SK-N-SH treated with all-trans-retinoic acid at 6 μM for 48 hours (cell line): Measurements from ENCODE around the gene FBLN2.

Source experiments
- ATAC-seq: fragments of 200-7000 bp; cut with Tn5 transposase; 3 replicates; pipeline ENCODE4 v1.9.1; 2020; ENCODE audit warnings: mild to moderate bottlenecking, moderate library complexity
- ARNTL ChIP-seq: fragments of 450-650 bp; formaldehyde crosslinking; IDR thresholded peaks from 2 replicates; pipeline ENCODE4 v1.5.0; 2020; ENCODE audit warnings: low read depth, mild to moderate bottlenecking, moderate library complexity, borderline replicate concordance
- BACH2 ChIP-seq: fragments of 250-450 bp; sonication (Bioruptor Pico); IDR thresholded peaks from 2 replicates; pipeline ENCODE4 v1.9.0; 2021; ENCODE audit warnings: mild to moderate bottlenecking, borderline replicate concordance
- CSDC2 ChIP-seq: fragments of 250-450 bp; sonication (Bioruptor Pico); IDR thresholded peaks from 2 replicates; pipeline ENCODE4 v1.5.0; 2020; ENCODE audit warnings: mild to moderate bottlenecking, moderate library complexity
- OSR1 ChIP-seq: fragments of 250-450 bp; sonication (Bioruptor Pico); IDR thresholded peaks from 2 replicates; pipeline ENCODE4 v1.8.0; 2022; ENCODE audit warnings: moderate library complexity, mild to moderate bottlenecking, inconsistent platforms
- PATZ1 ChIP-seq: fragments of 250-450 bp; sonication (Bioruptor Pico); IDR thresholded peaks from 2 replicates; pipeline ENCODE4 v1.8.0; 2020; ENCODE audit warnings: mild to moderate bottlenecking, moderate library complexity, borderline replicate concordance
- PPARA ChIP-seq: fragments of 250-450 bp; sonication (Bioruptor Pico); IDR thresholded peaks from 2 replicates; pipeline ENCODE4 v1.5.0; 2020; ENCODE audit warnings: mild to moderate bottlenecking, borderline replicate concordance
- RARB ChIP-seq: fragments of 250-450 bp; sonication (Bioruptor Pico); IDR thresholded peaks from 2 replicates; pipeline ENCODE4 v1.8.0; 2021; ENCODE audit warnings: mild to moderate bottlenecking, moderate library complexity
- SNAI2 ChIP-seq: fragments of 250-450 bp; sonication (Bioruptor Pico); IDR thresholded peaks from 2 replicates; pipeline ENCODE4 v1.5.0; 2020; ENCODE audit warnings: mild to moderate bottlenecking, moderate library complexity
- TCF4 ChIP-seq: fragments of 250-450 bp; sonication (Bioruptor Pico); IDR thresholded peaks from 2 replicates; pipeline ENCODE4 v1.8.0; 2021; ENCODE audit warnings: mild to moderate bottlenecking, moderate library complexity, borderline replicate concordance
- ZNF565 ChIP-seq: fragments of 450-650 bp; formaldehyde crosslinking; conservative IDR thresholded peaks from 2 replicates; pipeline ENCODE4 v1.5.0; 2020; ENCODE audit warnings: low read depth, mild to moderate bottlenecking, moderate library complexity
- ZNF70 ChIP-seq: fragments of 450-650 bp; formaldehyde crosslinking; IDR thresholded peaks from 2 replicates; pipeline ENCODE4 v1.5.0; 2020; ENCODE audit warnings: mild to moderate bottlenecking, moderate library complexity
- ZNF8 ChIP-seq: fragments of 450-650 bp; formaldehyde crosslinking; IDR thresholded peaks from 2 replicates; pipeline ENCODE4 v1.5.0; 2020; ENCODE audit warnings: mild to moderate bottlenecking, moderate library complexity
- TF ChIP-seq, protein P1 (sequence below): fragments of 250-450 bp; sonication (Bioruptor Pico); IDR thresholded peaks from 2 replicates; pipeline ENCODE4 v1.5.1; 2021; ENCODE audit warnings: mild to moderate bottlenecking, moderate library complexity
- TF ChIP-seq, protein P2 (sequence below): fragments of 250-450 bp; sonication (Bioruptor Pico); IDR thresholded peaks from 2 replicates; pipeline ENCODE4 v1.5.1; 2020; ENCODE audit warnings: low read depth, mild to moderate bottlenecking, moderate library complexity
- TF ChIP-seq, protein P3 (sequence below): fragments of 250-450 bp; sonication (Bioruptor Pico); IDR thresholded peaks from 2 replicates; pipeline ENCODE4 v1.5.0; 2020; ENCODE audit warnings: mild to moderate bottlenecking, moderate library complexity

FBLN2 gene

GRCh38 chr3:13578251-13578650 is 29.3 kb downstream of the FBLN2 start (continued):
- TF ChIP-seq, protein P1, sequence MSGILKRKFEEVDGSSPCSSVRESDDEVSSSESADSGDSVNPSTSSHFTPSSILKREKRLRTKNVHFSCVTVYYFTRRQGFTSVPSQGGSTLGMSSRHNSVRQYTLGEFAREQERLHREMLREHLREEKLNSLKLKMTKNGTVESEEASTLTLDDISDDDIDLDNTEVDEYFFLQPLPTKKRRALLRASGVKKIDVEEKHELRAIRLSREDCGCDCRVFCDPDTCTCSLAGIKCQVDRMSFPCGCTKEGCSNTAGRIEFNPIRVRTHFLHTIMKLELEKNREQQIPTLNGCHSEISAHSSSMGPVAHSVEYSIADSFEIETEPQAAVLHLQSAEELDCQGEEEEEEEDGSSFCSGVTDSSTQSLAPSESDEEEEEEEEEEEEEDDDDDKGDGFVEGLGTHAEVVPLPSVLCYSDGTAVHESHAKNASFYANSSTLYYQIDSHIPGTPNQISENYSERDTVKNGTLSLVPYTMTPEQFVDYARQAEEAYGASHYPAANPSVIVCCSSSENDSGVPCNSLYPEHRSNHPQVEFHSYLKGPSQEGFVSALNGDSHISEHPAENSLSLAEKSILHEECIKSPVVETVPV (CRISPR knock-in tag): no peak
- TF ChIP-seq ZNF565 (no peak), ARNTL (CRISPR knock-in tag) (no peak)
- TF ChIP-seq, all 23 proteins: peak for 0

DNA sequence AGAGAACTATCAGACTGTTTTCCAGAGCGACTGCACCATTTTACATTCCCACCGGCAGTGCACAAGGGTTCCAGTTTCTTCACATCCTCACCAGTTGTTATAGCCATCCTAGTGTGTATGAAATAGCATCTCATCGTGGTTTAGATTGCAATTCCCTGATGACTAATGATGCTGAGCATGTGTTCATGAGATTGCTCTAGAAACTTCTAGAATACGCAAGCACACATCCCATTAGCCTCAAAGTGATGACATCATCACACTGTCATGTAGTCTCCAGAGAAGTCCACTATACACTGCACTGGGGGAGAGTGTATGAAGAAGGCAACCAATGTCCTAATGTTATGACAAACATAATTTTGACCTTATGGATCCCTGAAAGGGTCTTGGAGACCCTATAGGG is 30.1 kb downstream of the FBLN2 start:
- ATAC-seq: no peak
- TF ChIP-seq ZNF565 (no peak), SNAI2 (CRISPR knock-in tag) (no peak), CSDC2 (CRISPR knock-in tag) (no peak), BACH2 (CRISPR knock-in tag) (no peak), OSR1 (CRISPR knock-in tag) (no peak), PATZ1 (CRISPR knock-in tag) (no peak), PPARA (CRISPR knock-in tag) (no peak), ZNF70 (CRISPR knock-in tag) (no peak), ZNF8 (CRISPR knock-in tag) (no peak), RARB (CRISPR knock-in tag) (no peak)
- TF ChIP-seq, protein P2, sequence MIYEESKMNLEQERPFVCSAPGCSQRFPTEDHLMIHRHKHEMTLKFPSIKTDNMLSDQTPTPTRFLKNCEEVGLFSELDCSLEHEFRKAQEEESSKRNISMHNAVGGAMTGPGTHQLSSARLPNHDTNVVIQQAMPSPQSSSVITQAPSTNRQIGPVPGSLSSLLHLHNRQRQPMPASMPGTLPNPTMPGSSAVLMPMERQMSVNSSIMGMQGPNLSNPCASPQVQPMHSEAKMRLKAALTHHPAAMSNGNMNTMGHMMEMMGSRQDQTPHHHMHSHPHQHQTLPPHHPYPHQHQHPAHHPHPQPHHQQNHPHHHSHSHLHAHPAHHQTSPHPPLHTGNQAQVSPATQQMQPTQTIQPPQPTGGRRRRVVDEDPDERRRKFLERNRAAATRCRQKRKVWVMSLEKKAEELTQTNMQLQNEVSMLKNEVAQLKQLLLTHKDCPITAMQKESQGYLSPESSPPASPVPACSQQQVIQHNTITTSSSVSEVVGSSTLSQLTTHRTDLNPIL: no peak

GRCh38 chr3:13580256-13581023 is 31.5 kb downstream of the FBLN2 start:
- TF ChIP-seq TCF4 (CRISPR knock-in tag) (no peak), ZNF70 (CRISPR knock-in tag) (no peak)
- TF ChIP-seq, protein P3, sequence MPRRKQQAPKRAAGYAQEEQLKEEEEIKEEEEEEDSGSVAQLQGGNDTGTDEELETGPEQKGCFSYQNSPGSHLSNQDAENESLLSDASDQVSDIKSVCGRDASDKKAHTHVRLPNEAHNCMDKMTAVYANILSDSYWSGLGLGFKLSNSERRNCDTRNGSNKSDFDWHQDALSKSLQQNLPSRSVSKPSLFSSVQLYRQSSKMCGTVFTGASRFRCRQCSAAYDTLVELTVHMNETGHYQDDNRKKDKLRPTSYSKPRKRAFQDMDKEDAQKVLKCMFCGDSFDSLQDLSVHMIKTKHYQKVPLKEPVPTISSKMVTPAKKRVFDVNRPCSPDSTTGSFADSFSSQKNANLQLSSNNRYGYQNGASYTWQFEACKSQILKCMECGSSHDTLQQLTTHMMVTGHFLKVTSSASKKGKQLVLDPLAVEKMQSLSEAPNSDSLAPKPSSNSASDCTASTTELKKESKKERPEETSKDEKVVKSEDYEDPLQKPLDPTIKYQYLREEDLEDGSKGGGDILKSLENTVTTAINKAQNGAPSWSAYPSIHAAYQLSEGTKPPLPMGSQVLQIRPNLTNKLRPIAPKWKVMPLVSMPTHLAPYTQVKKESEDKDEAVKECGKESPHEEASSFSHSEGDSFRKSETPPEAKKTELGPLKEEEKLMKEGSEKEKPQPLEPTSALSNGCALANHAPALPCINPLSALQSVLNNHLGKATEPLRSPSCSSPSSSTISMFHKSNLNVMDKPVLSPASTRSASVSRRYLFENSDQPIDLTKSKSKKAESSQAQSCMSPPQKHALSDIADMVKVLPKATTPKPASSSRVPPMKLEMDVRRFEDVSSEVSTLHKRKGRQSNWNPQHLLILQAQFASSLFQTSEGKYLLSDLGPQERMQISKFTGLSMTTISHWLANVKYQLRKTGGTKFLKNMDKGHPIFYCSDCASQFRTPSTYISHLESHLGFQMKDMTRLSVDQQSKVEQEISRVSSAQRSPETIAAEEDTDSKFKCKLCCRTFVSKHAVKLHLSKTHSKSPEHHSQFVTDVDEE: no peak
- no peak for ATAC-seq

GRCh38 chr3:13581485-13582365 is 32.8 kb downstream of the FBLN2 start:
- TF ChIP-seq ZNF565: no peak
- TF ChIP-seq PATZ1 (CRISPR knock-in tag): no peak
- ATAC-seq: no peak
